Muscle of arm (tissue), 14 donors: Measurements from ENCODE around the gene SLC10A2. TPM values are rescaled to one million over a fixed set of nuclear protein-coding genes. Genes with fewer than 3 reads are reported as not detected.
"Not testable (repeated sequence)": the region's sequence is repeated elsewhere in the genome, so short reads cannot be mapped to it uniquely, and the experiment has no call there.

Experiments used
- DNase-seq: peaks from one replicate; pipeline ENCODE4 v3.0.0-alpha.2; 2013
- long read RNA-seq, 11 donors: transcript quantifications; one replicate each; lab custom pipeline, GENCODE V29; 2026
- polyA plus RNA-seq, 12 donors: library from polyadenylated mRNA; unstranded; fragments of 120-200 nt; gene quantifications; one replicate each; pipeline ENCODE4 v1.2.1, GENCODE V29; 2013; ENCODE audit not compliant: insufficient read length in 12 of 12

The SLC10A2 gene
- not detected for polyA plus RNA-seq
- long read RNA-seq, donor 1: 0 reads
- long read RNA-seq, donor 2: 0 reads
- long read RNA-seq, donor 3: 0 reads
- long read RNA-seq, donor 4: 0 reads
- long read RNA-seq, donor 5: 0 reads
- long read RNA-seq, donor 6: 0 reads
- long read RNA-seq, donor 7: 0 reads
- long read RNA-seq, donor 8: 0 reads
- long read RNA-seq, donor 9: 0 reads
- long read RNA-seq, donor 10: 0 reads
- long read RNA-seq, donor 11: 0 reads

DNA sequence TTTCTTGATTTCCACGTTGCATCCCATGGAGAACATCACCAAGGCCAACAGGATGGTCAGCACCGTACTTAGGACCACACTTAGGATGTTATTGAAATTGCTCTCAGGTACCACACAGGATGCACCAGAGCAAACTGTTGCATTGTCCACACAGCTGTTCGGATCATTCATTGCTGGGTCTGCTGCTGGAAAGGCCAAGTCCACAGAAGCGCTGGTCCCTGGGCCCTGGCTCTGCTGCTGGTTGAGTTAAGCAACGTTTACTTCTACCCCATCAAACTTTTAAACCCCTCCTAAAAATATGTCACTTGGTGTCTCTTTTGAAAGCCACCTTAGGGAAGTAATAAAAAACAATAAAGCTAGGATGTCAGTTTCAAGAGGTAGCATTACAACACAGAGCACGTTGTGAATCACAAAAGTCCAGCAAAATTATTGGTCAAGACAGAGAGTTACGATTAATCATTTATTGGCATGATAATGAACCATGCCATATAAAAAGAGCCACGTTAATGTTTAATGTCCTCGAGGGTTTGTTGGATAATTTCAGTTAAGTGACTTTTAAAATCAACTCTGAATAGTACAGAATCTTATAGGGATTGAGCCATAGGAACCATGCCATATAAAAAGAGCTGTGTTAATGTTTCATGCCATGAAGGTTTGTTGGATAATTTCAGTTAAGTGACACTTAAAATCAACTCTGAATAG is at the start of gene SLC10A2:
Gene SLC10A2, minus strand, starts transcription at position 339 of the 702 bp plus-strand sequence. Its CDS starts 168 bp downstream, at position 171.
- no peak for DNase-seq

GRCh38 chr13:103107580-103107979 is 41.4 kb upstream of the SLC10A2 start:
- no peak for DNase-seq

- DNase-seq: no peak
Observed at GRCh38 chr13:103104340-103104739, 38.1 kb upstream of the SLC10A2 start.

- not testable (repeated sequence) for DNase-seq
Observed at GRCh38 chr13:103103456-103103855, 37.2 kb upstream of the SLC10A2 start.

GRCh38 chr13:103102482-103102881 is 36.3 kb upstream of the SLC10A2 start:
- DNase-seq: no peak

DNA sequence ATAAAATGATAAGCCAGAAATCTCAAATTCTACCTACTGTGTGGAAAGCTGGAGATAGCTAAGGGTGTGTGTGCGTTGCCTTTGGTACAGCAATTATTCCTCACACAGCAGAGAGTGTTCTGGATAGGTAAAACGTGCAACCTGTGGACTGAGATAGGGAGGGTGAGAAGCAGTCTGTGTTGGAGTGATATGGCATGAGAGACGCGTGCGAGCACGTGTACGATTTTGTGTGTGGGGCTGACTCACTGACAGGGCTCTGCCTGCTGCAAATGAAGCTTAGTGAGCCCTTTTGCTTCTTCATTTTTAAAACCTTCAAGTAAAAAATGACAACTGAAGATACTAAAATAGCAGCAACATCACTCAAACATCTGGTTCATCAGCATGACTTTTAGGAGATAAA is 35.7 kb upstream of the SLC10A2 start:
- DNase-seq: no peak

DNA sequence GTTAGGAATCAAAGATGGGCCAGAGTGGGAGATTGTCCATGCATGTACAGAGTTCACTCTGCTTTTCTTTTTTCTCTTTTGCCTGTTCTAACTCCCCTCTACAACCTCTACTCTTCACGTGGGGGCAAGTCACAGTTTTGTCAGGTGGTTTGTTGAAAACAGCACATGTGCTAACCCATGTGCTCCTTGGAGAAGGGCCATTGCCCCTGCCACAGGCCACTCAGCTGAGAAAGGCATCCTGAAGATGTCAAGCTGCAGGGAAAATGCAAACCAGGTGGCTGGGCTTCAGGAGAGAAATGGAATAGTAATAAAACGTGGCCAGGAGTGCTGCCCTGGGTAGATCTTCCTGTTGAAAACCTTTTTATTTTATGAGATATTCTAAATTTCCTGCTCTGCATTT is 35.3 kb upstream of the SLC10A2 start:
- no peak for DNase-seq

GRCh38 chr13:103100830-103101229 is 34.6 kb upstream of the SLC10A2 start:
- DNase-seq: no peak

- no peak for DNase-seq
Observed at GRCh38 chr13:103099722-103100293, 33.6 kb upstream of the SLC10A2 start.

DNA sequence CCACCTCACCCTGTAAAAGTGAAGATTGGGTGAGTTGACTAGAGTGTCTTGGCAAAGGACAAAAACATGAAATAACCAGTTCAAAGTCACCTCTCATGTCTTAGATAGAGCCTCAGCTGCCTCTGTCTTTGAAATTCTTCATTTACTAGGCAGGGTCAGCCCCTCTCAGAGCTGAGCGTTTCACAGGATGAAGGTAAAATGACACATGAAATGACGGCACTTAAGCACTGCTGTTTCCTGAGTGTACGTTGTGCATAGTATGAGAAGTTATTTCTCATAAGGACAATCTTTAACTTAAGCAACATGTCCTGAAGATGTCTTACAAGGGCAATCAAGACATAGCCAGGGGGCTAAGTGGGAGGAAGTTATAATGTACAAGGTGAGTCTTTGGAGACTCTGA is 32.3 kb upstream of the SLC10A2 start:
- no peak for DNase-seq

GRCh38 chr13:103097366-103097928 is 31.2 kb upstream of the SLC10A2 start:
- no peak for DNase-seq

- DNase-seq: not testable (repeated sequence)
Observed at GRCh38 chr13:103093649-103094048, 27.4 kb upstream of the SLC10A2 start.

DNA sequence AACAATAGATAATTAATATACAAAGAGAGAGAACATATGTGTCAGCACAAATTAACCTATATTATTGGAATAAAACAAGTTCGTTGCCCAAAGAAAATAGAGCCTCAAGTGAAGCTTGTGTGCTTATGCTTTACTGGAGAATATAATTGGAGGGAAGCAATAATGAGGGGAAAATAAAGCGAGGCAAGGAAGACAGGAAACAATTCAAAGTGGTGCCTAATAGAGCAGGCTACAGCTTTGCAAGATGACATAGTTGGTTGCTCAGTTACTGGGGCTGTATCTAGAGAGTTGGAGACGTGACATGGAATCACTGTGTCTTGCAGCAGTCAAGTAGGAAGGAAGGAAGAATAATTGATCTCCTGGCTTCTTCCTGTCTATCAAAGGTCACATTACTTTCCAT is 21.1 kb upstream of the SLC10A2 start:
- no peak for DNase-seq

- DNase-seq: no peak
Observed at GRCh38 chr13:103081435-103081834, 15.2 kb upstream of the SLC10A2 start.

- no peak for DNase-seq
Observed at GRCh38 chr13:103078158-103078557, 11.9 kb upstream of the SLC10A2 start.

- DNase-seq: no peak
Observed at GRCh38 chr13:103068836-103069235, 2.6 kb upstream of the SLC10A2 start.

DNA sequence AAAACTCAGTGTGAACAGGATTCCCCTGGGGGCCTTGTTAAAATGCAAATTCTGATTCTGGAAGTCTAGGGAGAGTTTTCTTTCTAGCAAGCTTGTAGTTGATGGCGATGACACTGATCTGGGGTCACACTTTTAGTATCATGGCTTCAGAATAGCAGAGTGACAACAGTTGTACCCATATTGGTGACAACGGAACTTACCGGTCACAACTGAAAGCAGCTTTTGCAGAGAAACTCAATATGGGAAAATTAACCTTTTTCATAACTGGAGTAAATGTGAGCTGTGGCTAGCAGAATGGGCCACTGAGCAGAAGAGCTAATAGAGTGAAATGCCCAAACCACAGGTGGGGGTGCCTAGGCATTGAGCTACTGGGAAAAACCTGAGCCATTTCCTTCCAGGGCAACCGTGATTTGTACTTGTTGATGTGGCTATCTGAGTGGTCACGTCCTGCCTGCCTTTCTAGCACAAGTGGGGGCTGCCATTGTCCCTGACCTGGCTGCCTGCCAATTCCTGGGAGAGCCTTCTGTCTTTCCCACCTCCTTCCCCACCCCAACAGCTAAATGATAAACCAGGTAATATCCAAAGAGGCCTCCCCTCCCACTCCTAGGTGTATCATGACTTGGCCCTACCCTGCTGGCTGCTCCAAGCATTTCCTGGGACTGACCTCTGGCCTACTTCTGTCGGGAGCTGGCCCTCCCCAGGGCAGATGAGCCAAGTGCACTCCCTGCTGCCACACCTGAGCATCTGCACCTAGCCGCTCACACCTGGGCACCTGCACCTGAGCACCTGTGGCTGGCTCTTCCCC is 1.7 kb upstream of the SLC10A2 start:
- no peak for DNase-seq

- DNase-seq: no peak
Observed at GRCh38 chr13:103066781-103067345, 646 bp upstream of the SLC10A2 start.

- DNase-seq: no peak
Observed at GRCh38 chr13:103063376-103063775, 2.8 kb downstream of the SLC10A2 start.

- DNase-seq: no peak
Observed at GRCh38 chr13:103062079-103062478, 4.1 kb downstream of the SLC10A2 start.

GRCh38 chr13:103056008-103056407 is 10.2 kb downstream of the SLC10A2 start:
- DNase-seq: no peak

GRCh38 chr13:103055166-103055565 is 11.1 kb downstream of the SLC10A2 start:
- DNase-seq: no peak
